ENCODE measurements around the gene PLAGL2.

- TF ChIP-seq, protein P1, sequence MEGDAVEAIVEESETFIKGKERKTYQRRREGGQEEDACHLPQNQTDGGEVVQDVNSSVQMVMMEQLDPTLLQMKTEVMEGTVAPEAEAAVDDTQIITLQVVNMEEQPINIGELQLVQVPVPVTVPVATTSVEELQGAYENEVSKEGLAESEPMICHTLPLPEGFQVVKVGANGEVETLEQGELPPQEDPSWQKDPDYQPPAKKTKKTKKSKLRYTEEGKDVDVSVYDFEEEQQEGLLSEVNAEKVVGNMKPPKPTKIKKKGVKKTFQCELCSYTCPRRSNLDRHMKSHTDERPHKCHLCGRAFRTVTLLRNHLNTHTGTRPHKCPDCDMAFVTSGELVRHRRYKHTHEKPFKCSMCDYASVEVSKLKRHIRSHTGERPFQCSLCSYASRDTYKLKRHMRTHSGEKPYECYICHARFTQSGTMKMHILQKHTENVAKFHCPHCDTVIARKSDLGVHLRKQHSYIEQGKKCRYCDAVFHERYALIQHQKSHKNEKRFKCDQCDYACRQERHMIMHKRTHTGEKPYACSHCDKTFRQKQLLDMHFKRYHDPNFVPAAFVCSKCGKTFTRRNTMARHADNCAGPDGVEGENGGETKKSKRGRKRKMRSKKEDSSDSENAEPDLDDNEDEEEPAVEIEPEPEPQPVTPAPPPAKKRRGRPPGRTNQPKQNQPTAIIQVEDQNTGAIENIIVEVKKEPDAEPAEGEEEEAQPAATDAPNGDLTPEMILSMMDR (IDR thresholded peaks at IDR 0.05): no peak
- TF ChIP-seq POLR2A (IDR thresholded peaks at IDR 0.05) (no peak), EP300 (IDR thresholded peaks at IDR 0.05) (no peak)
Measured at GRCh38 chr20:32244150-32244823, 36.7 kb upstream of the PLAGL2 start.

Measured in tibial nerve (tissue), 4 donors.